Dermis microvascular lymphatic vessel endothelial cell (primary cell): Measurements from ENCODE around the gene GAB2. TPM values are rescaled to one million over a fixed set of nuclear protein-coding genes. Genes with fewer than 3 reads are reported as not detected.

ENCODE experiments used
- DNase-seq, 2 donors: peaks; one replicate each; pipeline versions ENCODE4 v3.0.0 to v3.0.0-alpha.2; 2010; ENCODE audit warnings: low read depth in 2 of 2
- total RNA-seq: library from RNA; depleted of rRNA; stranded (reverse); fragments of >200 nt; gene quantifications from 2 replicates; pipeline ENCODE4 v1.2.1, GENCODE V29; 2014

Gene GAB2
- total RNA-seq, 1 donor from 2014 or later: 11.4 TPM

- DNase-seq: no peak
Measured at GRCh38 chr11:78400116-78400515, 17.5 kb downstream of the GAB2 start.

DNA sequence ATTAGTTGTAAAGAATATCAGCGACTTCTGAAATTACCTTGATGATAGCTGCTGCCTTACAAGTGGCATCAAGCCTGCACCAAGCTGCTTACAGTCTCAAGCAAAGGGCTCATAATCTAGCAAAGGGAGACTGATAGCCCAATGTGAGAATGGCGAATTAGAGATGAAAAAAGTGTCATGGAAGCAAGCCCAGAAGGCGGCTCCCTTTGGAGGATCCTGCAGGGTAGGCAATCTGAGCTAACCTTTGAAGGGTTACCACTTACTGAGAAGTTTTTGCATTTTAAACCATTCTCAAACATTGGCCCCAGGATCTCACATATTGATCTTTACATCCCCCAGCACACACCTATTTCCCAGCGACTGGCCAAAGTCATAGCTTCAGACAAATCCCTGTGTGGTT lies 18.5 kb downstream of the GAB2 start:
- no peak for DNase-seq

DNA sequence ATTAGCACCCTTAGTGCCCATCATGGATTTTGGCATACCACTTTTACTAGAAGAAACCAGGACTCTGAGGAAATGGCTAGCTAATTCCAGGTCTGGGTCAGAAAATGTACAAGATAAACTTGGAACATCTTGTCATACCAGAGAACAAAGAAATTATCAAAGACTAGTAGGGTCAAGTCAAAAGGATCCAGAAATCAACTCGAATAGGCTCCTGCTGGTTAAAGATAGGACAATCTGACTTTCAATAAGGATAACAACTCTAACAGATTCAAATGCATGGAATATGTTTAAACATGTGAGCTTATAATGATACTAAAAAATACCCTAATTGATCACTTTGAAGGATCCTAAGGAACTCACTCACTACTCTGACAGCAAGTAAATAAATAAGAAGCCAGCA lies 18.9 kb downstream of the GAB2 start:
- DNase-seq: no peak

DNA sequence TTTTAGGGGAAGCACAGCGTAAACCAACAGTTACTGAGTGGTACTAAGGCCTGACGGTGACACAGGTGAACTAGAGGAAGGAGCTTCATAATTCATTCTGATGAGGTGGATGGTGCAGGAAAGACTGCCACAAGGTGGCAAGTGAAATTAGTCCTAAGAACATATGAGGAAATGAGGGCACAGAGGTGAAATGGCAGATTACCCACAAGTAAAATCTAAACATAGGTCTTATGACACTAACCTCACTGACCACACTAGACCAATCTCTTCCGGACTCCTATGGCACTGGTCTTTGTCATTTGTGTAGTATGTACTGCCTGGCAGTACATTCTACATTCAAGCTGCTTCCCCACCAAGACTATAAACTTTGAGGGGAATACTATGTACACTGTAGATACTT lies 20.2 kb downstream of the GAB2 start:
- DNase-seq: no peak

GRCh38 chr11:78395597-78395996 lies 22.0 kb downstream of the GAB2 start:
- no peak for DNase-seq

DNA sequence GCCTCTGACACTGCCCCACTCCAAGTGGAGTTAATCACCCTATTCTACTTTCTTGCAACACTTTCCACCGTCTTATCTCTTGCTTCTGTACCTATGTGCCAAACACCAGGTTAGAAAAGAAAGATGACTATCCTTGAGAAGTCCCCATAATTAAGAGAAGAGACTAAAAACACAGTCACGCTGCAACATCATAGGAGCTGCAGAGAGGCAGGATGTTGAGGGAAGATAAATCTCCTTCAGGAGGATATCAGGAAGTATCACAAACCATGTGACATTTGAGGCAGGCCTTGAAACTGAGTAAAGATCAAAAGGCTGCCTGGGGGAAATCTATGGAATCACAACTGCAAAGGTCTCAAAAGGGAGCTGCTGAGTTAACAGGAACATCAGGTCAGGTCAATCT lies 24.8 kb downstream of the GAB2 start:
- no peak for DNase-seq

- no peak for DNase-seq
Measured at GRCh38 chr11:78391424-78391823, 26.2 kb downstream of the GAB2 start.

DNA sequence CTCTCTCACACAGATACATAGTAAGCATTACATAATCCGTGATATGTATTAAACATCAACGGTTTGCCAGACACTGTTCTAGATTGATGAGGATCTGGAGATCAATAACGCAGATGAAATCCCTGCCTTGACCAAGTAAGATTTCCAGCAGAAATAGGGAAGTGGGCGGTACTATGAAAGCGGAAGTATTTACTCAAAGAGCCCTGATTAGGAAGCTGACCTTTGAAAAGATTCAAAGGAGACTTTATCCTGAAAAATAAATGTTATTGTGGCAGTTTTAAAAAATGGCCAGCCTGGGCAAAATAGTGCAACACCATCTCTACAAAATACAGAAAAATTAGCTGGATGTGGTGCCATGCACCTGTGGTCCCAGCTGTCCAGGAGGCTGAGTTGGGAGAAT lies 26.8 kb downstream of the GAB2 start:
- no peak for DNase-seq

- DNase-seq: no peak
Measured at GRCh38 chr11:78386215-78386941, 31.2 kb downstream of the GAB2 start.

DNA sequence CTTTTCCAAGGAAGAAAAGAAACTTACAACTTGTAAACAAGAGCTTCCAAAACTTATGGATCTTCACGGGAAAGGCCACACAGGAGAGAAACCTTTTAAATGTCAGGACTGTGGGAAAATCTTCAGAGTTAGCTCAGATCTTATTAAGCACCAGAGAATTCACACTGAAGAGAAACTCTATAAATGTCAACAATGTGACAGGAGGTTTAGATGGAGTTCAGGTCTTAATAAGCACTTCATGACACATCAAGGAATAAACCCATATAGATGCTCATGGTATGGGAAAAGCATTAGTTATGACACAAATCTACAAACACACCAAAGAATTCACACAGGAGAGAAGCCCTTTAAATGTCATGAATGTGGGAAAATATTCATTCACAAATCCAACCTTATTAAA lies 32.4 kb downstream of the GAB2 start:
- DNase-seq: no peak

GRCh38 chr11:78384231-78384630 lies 33.4 kb downstream of the GAB2 start:
- no peak for DNase-seq

DNA sequence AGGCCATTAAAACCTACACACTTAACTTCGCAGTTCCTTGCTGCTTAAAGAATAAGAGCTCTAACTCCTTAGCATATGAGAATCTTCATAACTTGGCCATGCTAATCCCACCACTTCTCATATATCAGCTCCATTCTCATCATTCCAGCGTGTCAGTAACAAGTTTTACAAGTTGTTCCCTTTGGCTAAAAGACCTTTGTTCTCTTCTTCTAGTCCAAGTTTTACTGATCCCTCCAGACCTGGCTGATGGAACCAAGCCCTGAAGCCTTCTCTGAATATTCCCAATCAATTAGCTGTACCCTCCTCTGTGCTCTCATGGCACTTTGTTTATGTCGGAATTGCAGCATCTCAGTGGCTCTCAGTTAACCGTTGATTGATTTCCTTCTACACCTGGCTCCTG lies 35.8 kb downstream of the GAB2 start:
- DNase-seq: no peak

GRCh38 chr11:78380615-78381051 lies 37.0 kb downstream of the GAB2 start:
- DNase-seq: no peak

GRCh38 chr11:78379039-78379670 lies 38.5 kb downstream of the GAB2 start:
- DNase-seq: no peak

GRCh38 chr11:78377625-78378418 lies 39.8 kb downstream of the GAB2 start:
- no peak for DNase-seq

DNA sequence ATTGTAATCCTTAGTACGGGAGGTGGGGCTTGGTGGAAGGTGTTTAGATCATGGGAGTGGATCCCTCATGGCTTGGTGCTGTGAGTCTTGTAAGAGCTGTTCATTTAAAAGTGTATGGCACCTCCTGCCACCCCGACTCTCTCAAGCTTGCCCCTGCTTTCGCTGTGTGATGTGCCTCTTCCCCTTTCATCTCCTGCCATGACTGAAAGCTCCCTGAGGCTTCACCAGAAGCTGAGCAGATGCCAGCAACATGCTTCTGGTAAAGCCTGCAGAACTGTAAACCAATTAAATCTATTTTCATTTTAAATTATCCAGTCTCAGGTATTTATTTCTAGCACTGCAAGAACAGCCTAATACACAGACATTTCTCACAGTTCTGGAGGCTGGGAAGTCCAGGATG lies 40.8 kb downstream of the GAB2 start:
- DNase-seq: no peak

GRCh38 chr11:78374917-78375316 lies 42.7 kb downstream of the GAB2 start:
- no peak for DNase-seq

GRCh38 chr11:78373689-78374088 lies 43.9 kb downstream of the GAB2 start:
- DNase-seq: no peak

- DNase-seq: no peak
Measured at GRCh38 chr11:78372114-78372768, 45.4 kb downstream of the GAB2 start.

GRCh38 chr11:78371221-78371891 lies 46.3 kb downstream of the GAB2 start:
- no peak for DNase-seq

DNA sequence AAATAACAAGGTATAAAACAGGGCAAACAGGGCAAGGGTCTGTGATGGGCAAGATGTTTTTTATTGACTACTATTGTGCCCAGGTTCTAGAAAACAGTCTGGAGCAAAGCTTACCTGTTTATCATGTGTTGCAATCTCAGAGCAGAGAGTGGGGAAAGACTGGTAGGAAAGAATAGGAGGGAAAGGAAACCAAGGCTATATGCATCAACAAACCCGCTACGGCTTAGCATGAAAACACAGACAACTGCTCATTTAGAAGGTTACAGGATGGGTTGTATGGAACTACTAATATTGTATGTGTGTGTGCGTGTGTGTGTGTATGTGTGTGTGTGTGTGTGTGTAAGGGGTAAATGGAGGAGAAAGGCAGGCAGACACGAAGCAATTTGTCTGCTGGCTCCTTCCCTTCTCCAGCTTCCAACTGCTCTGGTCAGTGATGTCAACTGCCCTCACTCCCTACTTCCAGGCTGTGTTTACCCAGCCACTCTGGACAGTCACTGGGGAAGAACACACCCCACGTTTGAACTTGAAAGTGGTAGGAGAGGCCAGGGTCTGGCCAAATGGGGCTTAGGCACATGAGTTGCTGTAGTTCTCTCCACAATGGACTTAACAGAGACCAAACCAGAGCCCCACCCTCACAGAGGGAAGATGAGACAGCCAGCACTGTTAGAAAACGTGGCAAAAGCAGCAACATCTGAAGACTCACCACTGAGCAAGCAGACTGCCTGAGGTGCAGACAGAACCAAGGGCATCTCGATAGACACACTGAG lies 47.0 kb downstream of the GAB2 start:
- DNase-seq: peak in 1 of 2 donors; percentile 64
